Measurements from ENCODE around the gene HOXB6.

The HOXB6 gene

GRCh38 chr17:48634493-48635208, 29.9 kb upstream of the HOXB6 start:
- DNase-seq, result no peak

DNA sequence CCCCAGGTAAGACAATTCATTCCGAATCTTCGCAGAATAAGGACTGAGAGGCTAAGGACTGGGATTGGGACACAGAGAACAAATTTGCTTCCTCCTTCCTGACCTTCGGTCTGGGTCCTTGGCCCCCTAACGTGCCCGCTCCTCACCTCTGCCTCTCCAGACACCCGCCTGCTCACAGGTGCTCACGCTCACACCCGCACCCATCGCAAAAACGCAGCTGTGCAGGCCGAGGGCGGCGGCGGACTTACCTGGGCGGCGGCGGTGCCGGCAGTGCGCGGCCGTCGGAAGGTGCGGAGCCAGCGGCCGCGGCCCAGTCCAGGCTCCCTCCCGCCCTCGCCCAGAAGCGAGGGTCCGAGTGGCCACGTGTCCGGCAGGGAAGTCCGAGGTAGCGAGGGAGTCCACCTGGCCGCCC, 28.5 kb upstream of the HOXB6 start:
- DNase-seq, result no peak

- no peak for DNase-seq
These were observed 27.9 kb upstream of the HOXB6 start for GRCh38 chr17:48632579-48633265.

DNA sequence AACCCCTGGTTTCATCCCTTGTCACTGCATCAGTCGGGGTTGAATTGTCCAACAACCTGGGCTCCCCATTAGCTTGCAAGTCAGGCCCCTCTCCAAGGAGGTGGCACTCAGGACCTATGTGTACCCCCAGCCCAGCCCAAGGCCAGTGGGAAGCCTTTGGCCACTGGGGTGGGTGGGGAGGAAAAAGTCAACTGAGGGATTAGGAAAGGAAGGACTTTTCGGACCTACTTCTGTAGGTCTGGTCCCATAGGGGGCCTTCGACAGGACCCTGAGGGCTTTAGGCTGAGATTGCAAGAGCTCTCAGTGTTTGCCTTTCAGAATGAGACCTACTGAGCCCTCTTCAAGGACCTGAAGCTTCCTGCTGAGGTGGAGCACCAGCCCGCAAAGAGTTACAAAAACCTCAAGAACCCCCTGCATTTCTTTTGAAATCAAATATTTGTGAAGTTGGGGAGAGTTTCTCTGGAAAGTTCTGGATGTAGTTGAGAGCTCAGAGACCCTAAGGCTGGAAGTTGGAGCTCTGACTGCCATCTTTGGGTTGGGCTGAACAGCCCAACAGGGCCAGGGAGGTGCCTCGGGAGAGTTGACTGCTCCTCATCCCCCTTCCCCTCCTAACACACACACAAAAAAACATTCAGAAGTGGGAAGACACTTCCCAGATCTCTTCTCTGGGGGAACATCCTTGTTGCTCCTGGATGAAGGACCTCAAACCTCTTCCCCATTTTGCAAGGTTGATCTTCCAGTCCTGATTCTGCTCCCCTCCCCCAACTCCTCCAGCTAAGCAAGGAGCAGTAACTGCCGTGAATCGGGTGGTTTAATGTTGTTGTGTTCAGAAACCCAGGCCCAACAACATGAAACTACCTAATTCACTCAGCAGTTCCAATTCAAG, 27.1 kb upstream of the HOXB6 start:
- no peak for DNase-seq

DNA sequence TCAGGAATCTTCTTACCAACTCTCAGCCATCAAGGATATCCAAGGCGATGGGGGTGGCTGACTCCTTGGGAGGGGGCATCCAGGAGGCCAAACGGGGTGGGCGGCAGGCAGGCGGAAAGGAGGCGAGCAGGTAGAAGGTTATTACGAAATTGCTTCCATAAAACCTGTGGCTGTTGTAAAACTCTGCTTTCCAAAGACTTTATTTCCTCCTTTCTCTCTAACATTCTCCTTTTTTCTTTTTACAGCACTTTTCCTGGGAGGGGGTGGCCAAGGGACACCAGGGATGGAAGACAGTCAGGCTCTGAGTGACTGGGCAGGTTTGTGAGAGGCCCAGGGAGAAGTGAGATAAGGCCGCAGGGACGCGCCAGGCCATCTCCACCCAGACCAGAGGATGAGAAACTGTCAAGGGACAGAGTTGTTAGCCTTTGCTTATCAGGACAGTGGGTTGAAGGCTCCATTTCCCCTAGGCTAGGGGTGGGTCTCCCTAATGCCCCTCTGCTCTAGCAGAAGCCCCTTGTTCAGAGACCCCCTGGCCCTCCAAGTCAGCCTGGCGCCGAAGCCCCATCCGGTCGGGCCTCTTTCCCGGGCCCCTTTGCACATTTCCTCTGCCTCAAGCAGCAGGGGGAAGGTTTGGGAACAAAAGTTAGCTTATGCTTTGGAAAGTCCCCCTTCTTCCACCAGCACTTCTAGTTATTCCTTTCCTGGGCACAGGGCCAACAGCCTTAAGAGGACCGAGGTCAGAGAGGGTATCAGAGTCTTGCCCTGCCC, 26.3 kb upstream of the HOXB6 start:
- no peak for DNase-seq

DNA sequence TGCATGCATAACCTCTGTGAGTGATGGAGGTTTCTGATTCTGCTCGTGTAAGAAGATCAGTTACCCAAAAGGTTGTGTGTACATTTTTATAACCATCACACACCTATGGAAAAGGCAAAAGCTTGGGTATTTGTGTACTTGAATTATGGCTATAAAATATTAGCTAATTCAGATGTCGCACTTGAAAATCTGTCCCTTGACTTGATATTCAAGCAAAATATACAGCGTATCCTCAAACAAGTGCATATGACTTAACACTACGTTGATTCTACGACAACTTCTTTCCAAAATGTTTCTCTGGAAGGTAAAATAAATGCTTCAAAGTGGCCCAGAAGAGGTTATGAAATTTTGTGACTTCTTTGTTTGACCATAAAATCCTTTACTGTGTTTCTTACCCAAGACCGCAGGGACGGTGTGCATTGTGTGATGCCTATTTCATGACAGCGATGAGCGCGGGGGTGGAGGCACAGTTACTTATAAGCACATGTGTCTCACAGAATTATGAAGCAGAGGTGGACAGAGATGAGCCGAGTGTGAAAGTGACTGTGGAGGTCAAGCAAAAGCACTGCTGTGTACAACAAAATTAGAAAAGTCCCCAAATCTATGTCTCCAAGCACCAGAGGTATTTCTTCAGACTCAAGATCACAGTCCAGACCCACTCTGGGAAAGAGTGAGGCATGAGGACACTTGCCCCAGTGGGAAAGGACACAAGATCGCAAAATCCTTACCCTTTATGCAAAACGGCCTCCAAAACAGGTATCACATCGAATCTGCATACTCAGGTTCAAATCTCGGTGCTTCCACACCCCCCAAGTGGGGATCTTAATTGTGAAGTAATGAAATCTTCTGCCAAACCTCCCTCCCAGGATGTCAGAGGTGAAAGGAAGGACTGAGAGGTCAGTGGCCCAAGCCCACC, 25.5 kb upstream of the HOXB6 start:
- no peak for DNase-seq

- DNase-seq, result no peak
These were observed 24.6 kb upstream of the HOXB6 start for GRCh38 chr17:48629411-48629759.

GRCh38 chr17:48628649-48629410, 24.0 kb upstream of the HOXB6 start:
- no peak for DNase-seq

DNA sequence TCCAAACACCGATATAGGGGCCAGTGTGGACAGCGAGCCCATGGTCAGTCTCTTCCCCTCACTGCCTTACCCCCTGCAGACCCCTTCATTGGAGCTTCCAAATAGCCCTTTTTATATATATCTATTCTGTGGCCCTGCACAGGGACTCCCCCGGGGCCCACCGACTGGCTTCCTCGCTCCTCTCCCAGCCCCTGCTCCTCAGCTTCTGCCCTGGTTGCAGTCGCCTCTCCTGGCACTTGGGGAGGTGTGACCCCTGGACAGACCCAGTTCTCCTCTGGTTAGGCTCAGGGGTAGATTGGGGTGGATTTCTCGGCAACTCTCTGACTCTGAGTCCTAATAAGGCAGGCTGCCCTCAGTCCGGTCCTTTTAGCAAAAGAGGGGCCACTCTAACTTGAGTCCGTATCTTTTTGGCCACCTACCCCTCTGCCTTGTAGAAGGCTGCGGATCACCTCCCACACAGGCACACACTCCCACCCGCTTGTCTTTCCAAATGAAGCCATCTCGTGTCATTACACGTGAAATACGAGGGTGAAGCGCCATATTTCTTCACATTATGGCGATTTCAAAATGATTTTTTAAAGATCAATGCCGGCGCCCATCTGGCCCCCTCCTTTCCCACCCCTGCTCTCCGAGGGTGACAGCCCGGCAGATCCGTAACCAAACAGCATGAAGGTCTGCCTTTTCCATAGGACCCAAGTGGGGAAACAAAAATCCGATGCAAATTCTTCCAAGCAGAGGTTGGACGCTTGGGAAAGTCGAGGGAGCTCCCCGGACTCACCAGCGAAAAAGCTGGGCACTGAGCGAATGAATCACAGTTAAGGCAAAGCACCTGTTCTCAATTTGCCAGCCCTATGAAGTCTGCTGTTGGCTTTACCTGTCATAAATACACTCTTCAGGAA, 23.1 kb upstream of the HOXB6 start:
- no peak for DNase-seq

DNA sequence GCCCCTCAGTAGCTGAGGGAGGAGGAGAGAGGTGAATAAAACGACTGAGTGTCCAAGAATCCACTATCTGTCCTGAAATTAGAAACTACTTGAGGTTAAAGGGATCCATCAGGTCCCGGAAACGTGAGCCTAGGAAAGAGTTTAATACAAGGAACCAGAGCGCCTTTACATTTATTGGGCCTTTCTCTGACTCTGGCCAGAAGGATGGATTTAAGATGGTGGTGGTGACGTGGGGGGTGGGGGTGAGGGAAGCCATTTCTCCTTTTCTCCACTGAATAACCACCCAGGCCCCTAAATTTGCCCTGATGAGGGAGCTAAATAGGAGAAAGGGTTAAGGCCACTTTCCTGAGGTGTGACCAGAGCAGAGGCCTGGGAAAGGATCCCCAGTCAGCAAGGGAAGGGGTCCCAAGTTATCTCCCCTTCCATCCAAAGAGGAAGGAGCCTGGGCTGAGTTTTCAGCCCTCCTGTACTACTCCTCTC, 22.4 kb upstream of the HOXB6 start:
- DNase-seq, result no peak

- DNase-seq, result no peak
These were observed 21.7 kb upstream of the HOXB6 start, which contains the start of gene HOXB9 for GRCh38 chr17:48626245-48627117. HOXB9 (minus strand) TSS chr17:48626358; CDS start chr17:48626269, 89 bp downstream.

DNA sequence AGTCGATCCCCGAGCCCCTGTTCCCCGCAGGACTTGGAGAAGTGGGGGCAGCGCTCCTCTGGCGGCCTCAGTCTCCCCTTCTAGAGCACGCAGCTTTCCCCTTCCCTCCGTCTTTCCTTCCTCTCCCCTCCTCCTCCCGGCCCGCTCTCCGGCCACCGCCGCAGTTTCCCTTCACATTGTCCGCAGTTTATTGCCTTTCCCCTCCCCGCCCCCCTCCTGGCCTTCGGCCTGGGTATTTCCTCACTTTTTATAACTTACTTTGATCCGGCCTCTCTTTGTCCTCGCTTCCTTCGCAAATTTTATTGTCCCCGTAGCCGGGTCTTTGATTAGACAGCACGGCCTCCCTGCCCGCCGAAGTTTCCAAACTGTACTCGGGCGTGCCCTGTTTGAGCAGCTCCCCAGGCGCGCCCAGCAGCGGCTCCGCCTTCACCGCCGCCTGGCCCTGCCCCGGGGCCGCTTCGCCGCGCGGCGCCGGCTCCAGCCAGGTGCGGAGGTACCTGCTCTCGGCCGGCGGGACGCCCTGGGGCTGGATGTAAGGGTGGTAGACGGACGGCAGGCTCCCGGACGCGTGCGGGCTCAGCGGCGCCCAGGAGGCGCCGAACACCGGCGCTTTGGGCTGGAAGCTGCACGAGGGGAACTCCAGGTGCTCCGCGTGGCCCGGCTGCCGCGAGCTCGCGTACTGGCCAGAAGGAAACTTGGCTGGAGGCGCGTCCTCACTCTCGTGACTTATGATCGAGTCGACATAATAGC, 20.9 kb upstream of the HOXB6 start:
- DNase-seq, result no peak

GRCh38 chr17:48624544-48625494, 20.0 kb upstream of the HOXB6 start:
- no peak for DNase-seq

- no peak for DNase-seq
These were observed 19.3 kb upstream of the HOXB6 start for GRCh38 chr17:48624118-48624517.

DNA sequence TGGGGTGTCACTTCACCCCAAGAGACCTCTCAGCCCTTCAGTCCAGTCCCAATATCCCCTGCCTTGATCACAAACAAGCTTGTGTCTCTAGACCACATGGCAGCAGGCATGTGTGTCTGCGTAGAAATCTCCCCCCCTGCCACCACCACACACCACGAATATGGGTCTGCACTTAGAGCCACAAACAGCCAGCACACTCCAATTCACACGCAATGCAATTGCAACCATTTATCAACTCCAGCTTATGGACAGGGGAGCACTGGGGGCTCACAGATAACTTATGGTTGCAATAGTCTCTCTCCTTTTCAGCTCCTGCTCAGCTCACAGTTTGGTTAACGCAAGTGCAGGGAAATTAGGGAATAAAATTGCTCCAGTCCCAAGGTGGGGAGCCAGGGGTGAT, 18.8 kb upstream of the HOXB6 start:
- no peak for DNase-seq

- DNase-seq, result no peak
These were observed 18.1 kb upstream of the HOXB6 start for GRCh38 chr17:48622857-48623256.

Measured in NCI-H1436 treated with DMSO at 0.1 percent for 48 hours (cell line).